Trophoblast cell (in vitro differentiated cells and primary cell): Measurements from ENCODE around the gene GAPT.

Experiments
- DNase-seq, 2 donors: peaks; one replicate each; pipeline ENCODE4 v3.0.0-alpha.2; 2016
- H2AFZ ChIP-seq: 2 replicates; pipeline ENCODE4 v1.6.1; 2013; ENCODE audit warnings: low read length, moderate library complexity, mild to moderate bottlenecking; ENCODE audit not compliant: insufficient read depth, poor library complexity
- H2AK5ac ChIP-seq: 2 replicates; pipeline ENCODE4 v1.6.1; 2013; ENCODE audit warnings: mild to moderate bottlenecking, low read length
- H2BK120ac ChIP-seq: 2 replicates; pipeline ENCODE4 v1.6.1; 2013; ENCODE audit warnings: low read length, mild to moderate bottlenecking, moderate library complexity; ENCODE audit not compliant: insufficient read depth, poor library complexity
- H2BK12ac ChIP-seq: 2 replicates; pipeline ENCODE4 v1.6.1; 2013; ENCODE audit warnings: mild to moderate bottlenecking, low read length, moderate library complexity
- H2BK5ac ChIP-seq: 2 replicates; pipeline ENCODE4 v1.6.1; 2013; ENCODE audit warnings: low read length, low read depth, moderate library complexity, mild to moderate bottlenecking; ENCODE audit not compliant: poor library complexity
- H3K14ac ChIP-seq: 2 replicates; pipeline ENCODE4 v1.6.1; 2013; ENCODE audit warnings: mild to moderate bottlenecking, low read length
- H3K18ac ChIP-seq: 2 replicates; pipeline ENCODE4 v1.6.1; 2013; ENCODE audit warnings: mild to moderate bottlenecking, low read length
- H3K23ac ChIP-seq: 2 replicates; pipeline ENCODE4 v1.6.1; 2013; ENCODE audit warnings: low read length
- H3K27ac ChIP-seq: 2 replicates; pipeline ENCODE4 v1.5.1; 2013; ENCODE audit warnings: low read depth, mild to moderate bottlenecking, inconsistent platforms, low read length, moderate library complexity
- H3K27me3 ChIP-seq: 2 replicates; pipeline ENCODE4 v1.6.1; 2013; ENCODE audit warnings: inconsistent platforms, mild to moderate bottlenecking, low read length, moderate library complexity; ENCODE audit not compliant: insufficient read depth
- H3K36me3 ChIP-seq, 2 experiments: 1 replicate in 1 of 2; 2 replicates in 1 of 2; pipeline ENCODE4 v1.6.1; 2013; ENCODE audit warnings: low read length in 2 of 2, mild to moderate bottlenecking in 2 of 2, moderate library complexity in 1 of 2; ENCODE audit not compliant: insufficient read depth in 2 of 2, control insufficient read depth in 1 of 2
- H3K4ac ChIP-seq: 2 replicates; pipeline ENCODE4 v1.6.1; 2013; ENCODE audit warnings: low read depth, mild to moderate bottlenecking, low read length, moderate library complexity
- H3K4me1 ChIP-seq, 2 experiments: 1 replicate in 1 of 2; 2 replicates in 1 of 2; pipeline ENCODE4 v1.6.1; 2013; ENCODE audit warnings: low read length in 2 of 2, mild to moderate bottlenecking in 2 of 2, moderate library complexity in 1 of 2; ENCODE audit not compliant: insufficient read depth in 2 of 2, control insufficient read depth in 1 of 2
- H3K4me2 ChIP-seq: 2 replicates; pipeline ENCODE4 v1.6.1; 2013; ENCODE audit warnings: inconsistent platforms, mild to moderate bottlenecking, low read length, moderate library complexity
- H3K4me3 ChIP-seq: 2 replicates; pipeline ENCODE4 v1.5.1; 2013; ENCODE audit warnings: mild to moderate bottlenecking, low read depth, low read length, inconsistent platforms
- H3K79me1 ChIP-seq: one replicate; pipeline ENCODE4 v1.6.1; 2013; ENCODE audit warnings: low read length
- H3K79me2 ChIP-seq: 2 replicates; pipeline ENCODE4 v1.6.1; 2013; ENCODE audit warnings: low read length, mild to moderate bottlenecking; ENCODE audit not compliant: control insufficient read depth, insufficient read depth, poor library complexity
- H3K9ac ChIP-seq: 2 replicates; pipeline ENCODE4 v1.6.1; 2013; ENCODE audit warnings: mild to moderate bottlenecking, low read length
- H3K9me3 ChIP-seq: 2 replicates; pipeline ENCODE4 v1.6.1; 2013; ENCODE audit warnings: low read depth, mild to moderate bottlenecking, control low read depth, inconsistent platforms, low read length; ENCODE audit not compliant: insufficient read depth
- H4K12ac ChIP-seq: 2 replicates; pipeline ENCODE4 v1.6.1; 2013; ENCODE audit warnings: low read depth, mild to moderate bottlenecking, low read length, moderate library complexity
- H4K8ac ChIP-seq: 2 replicates; pipeline ENCODE4 v1.6.1; 2013; ENCODE audit warnings: low read depth, mild to moderate bottlenecking, low read length, moderate library complexity
- H4K91ac ChIP-seq: one replicate; pipeline ENCODE4 v1.6.1; 2013; ENCODE audit warnings: low read depth, mild to moderate bottlenecking, low read length, moderate library complexity
- WGBS: extraction: QIAGEN DNeasy Blood & Tissue Kit; methylation state at CpG from one replicate; pipeline ENCODE4 v1.1.7; 2013; ENCODE audit warnings: missing lambda C conversion rate; ENCODE audit not compliant: insufficient read length, insufficient coverage; ENCODE audit errors: extremely low coverage; 5-methylcytosine and 5-hydroxymethylcytosine counted together

GAPT gene

GRCh38 chr5:58450018-58450417, 41.2 kb upstream of the GAPT start:
- peaks cover 0 to 2% of the 10 kb centered on the region in 2 experiments for H3K4me1 ChIP-seq
- no peak overlapping the region for H3K4me2 ChIP-seq
- H3K36me3 ChIP-seq: peaks cover 6 to 17% of the 10 kb centered on the region in 2 experiments
- no peak overlapping the region for H4K12ac ChIP-seq
- no peak overlapping the region for H3K4me3 ChIP-seq
- no peak overlapping the region for H4K91ac ChIP-seq
- H2BK120ac ChIP-seq: no peak overlapping the region
- H3K79me1 ChIP-seq: no peaks in the 10 kb centered on the region
- H2BK12ac ChIP-seq: no peak overlapping the region
- no CpG with 5 or more reads among the region's 3 CpGs for WGBS
- no peak overlapping the region for H3K9ac ChIP-seq
- H3K79me2 ChIP-seq: no peaks in the 10 kb centered on the region
- H3K14ac ChIP-seq: no peak overlapping the region
- H4K8ac ChIP-seq: no peak overlapping the region
- peak; percentile 61 to 73 for DNase-seq
- H3K18ac ChIP-seq: no peak overlapping the region
- H3K9me3 ChIP-seq: peaks cover 7% of the 10 kb centered on the region
- no peaks in the 10 kb centered on the region for H3K27me3 ChIP-seq
- H2BK5ac ChIP-seq: no peak overlapping the region
- H3K27ac ChIP-seq: no peak overlapping the region
- H2AK5ac ChIP-seq: no peak overlapping the region
- no peak overlapping the region for H3K23ac ChIP-seq
- no peak overlapping the region for H2AFZ ChIP-seq
- H3K4ac ChIP-seq: no peak overlapping the region

- Histone ChIP-seq H3K36me3 (peaks cover 11 to 25% of the 10 kb centered on the region in 2 experiments), H3K4me3 (no peak overlapping the region)
- no CpG with 5 or more reads among the region's 10 CpGs for WGBS
Observed at GRCh38 chr5:58450811-58451629, 40.2 kb upstream of the GAPT start.

GRCh38 chr5:58451732-58452565, 39.3 kb upstream of the GAPT start:
- H3K4me2 ChIP-seq: no peak overlapping the region
- peaks cover 2 to 6% of the 10 kb centered on the region in 2 experiments for H3K4me1 ChIP-seq
- H3K36me3 ChIP-seq: peaks cover 7 to 23% of the 10 kb centered on the region in 2 experiments
- H3K79me2 ChIP-seq: no peaks in the 10 kb centered on the region
- H3K27ac ChIP-seq: no peak overlapping the region
- H3K4me3 ChIP-seq: no peak overlapping the region
- no peaks in the 10 kb centered on the region for H3K79me1 ChIP-seq
- 100% methylated on average over 1 of the region's 8 CpGs for WGBS
- no peaks in the 10 kb centered on the region for H3K9me3 ChIP-seq
- H3K4ac ChIP-seq: no peak overlapping the region
- no peak overlapping the region for H4K12ac ChIP-seq
- no peak overlapping the region for H3K23ac ChIP-seq
- H3K14ac ChIP-seq: no peak overlapping the region
- peak overlapping the region; percentile 49 for H2BK5ac ChIP-seq
- no peaks in the 10 kb centered on the region for H3K27me3 ChIP-seq
- no peak overlapping the region for H3K18ac ChIP-seq
- H2AK5ac ChIP-seq: no peak overlapping the region
- H2BK120ac ChIP-seq: no peak overlapping the region
- no peak overlapping the region for H2AFZ ChIP-seq
- H2BK12ac ChIP-seq: no peak overlapping the region
- peak in 1 of 2 donors; percentile 31 for DNase-seq
- no peak overlapping the region for H4K91ac ChIP-seq
- no peak overlapping the region for H3K9ac ChIP-seq
- peak overlapping the region; percentile 47 for H4K8ac ChIP-seq

More at GRCh38 chr5:58450811-58451629, 40.2 kb upstream of the GAPT start:
- Histone ChIP-seq H2AK5ac (no peak overlapping the region), H4K91ac (no peak overlapping the region), H4K12ac (no peak overlapping the region), H2BK12ac (no peak overlapping the region), H3K4me2 (no peak overlapping the region), H2BK120ac (no peak overlapping the region), H3K27me3 (no peaks in the 10 kb centered on the region), H2AFZ (no peak overlapping the region), H3K9ac (no peak overlapping the region), H3K79me1 (no peaks in the 10 kb centered on the region), H3K23ac (no peak overlapping the region), H3K18ac (peak overlapping the region; percentile 23), H2BK5ac (no peak overlapping the region), H3K4ac (no peak overlapping the region), H3K4me1 (peaks cover 2 to 6% of the 10 kb centered on the region in 2 experiments), H3K9me3 (peaks cover 6% of the 10 kb centered on the region), H4K8ac (no peak overlapping the region), H3K14ac (no peak overlapping the region), H3K79me2 (no peaks in the 10 kb centered on the region), H3K27ac (no peak overlapping the region)
- peak in 1 of 2 donors; percentile 59 for DNase-seq

GRCh38 chr5:58452566-58453258, 38.5 kb upstream of the GAPT start:
- Histone ChIP-seq H3K9ac (no peak overlapping the region), H3K4me2 (no peak overlapping the region), H2AFZ (no peak overlapping the region), H4K8ac (no peak overlapping the region), H4K12ac (no peak overlapping the region), H3K4me1 (peaks cover 2 to 7% of the 10 kb centered on the region in 2 experiments), H3K23ac (no peak overlapping the region), H3K27me3 (no peaks in the 10 kb centered on the region), H3K36me3 (peaks cover 7 to 26% of the 10 kb centered on the region in 2 experiments), H2BK120ac (no peak overlapping the region), H3K27ac (peak overlapping the region; percentile 8), H3K4me3 (no peak overlapping the region), H3K4ac (no peak overlapping the region), H2BK5ac (no peak overlapping the region), H2BK12ac (no peak overlapping the region), H3K14ac (no peak overlapping the region), H2AK5ac (no peak overlapping the region), H4K91ac (no peak overlapping the region), H3K18ac (no peak overlapping the region), H3K79me2 (no peaks in the 10 kb centered on the region), H3K79me1 (no peaks in the 10 kb centered on the region), H3K9me3 (no peaks in the 10 kb centered on the region)
- 100% methylated on average over 1 of the region's 3 CpGs for WGBS
- DNase-seq: peak; percentile 68 to 81
